Bronchial epithelial cell (primary cell): ENCODE measurements around the gene XRCC6. TPM values are rescaled to one million over a fixed set of nuclear protein-coding genes. Genes with fewer than 3 reads are reported as not detected.

Source experiments
- DNase-seq: peaks from one replicate; pipeline ENCODE4 v3.0.0-alpha.2; 2010; ENCODE audit warnings: low read depth
- FAIRE-seq: peaks from 2 replicates; lab custom pipeline; 2011; peaks lifted over from hg19 to GRCh38; lab: Jason Lieb, UNC
- H3K27me3 ChIP-seq: 2 replicates; pipeline ENCODE4 v1.5.1; 2011; ENCODE audit warnings: low read length; ENCODE audit not compliant: control insufficient read depth, insufficient read depth
- H3K36me3 ChIP-seq: 2 replicates; pipeline ENCODE4 v1.5.1; 2011; ENCODE audit warnings: low read length; ENCODE audit not compliant: control insufficient read depth, insufficient read depth
- H3K4me3 ChIP-seq: 2 replicates; pipeline ENCODE4 v1.5.1; 2011; ENCODE audit warnings: mild to moderate bottlenecking, low read depth, low read length, control low read depth
- CTCF ChIP-seq: IDR thresholded peaks from 2 replicates; pipeline ENCODE4 v1.5.1; 2011; ENCODE audit warnings: mild to moderate bottlenecking, moderate library complexity, low read length, control low read depth, inconsistent platforms; ENCODE audit not compliant: insufficient read depth, severe bottlenecking
- total RNA-seq: library from RNA; depleted of rRNA; stranded (reverse); fragments of >200 nt; gene quantifications from 2 replicates; pipeline ENCODE4 v1.2.1, GENCODE V29; 2014

XRCC6 gene
- total RNA-seq, 1 donor from 2014 or later, result 266 TPM

DNA sequence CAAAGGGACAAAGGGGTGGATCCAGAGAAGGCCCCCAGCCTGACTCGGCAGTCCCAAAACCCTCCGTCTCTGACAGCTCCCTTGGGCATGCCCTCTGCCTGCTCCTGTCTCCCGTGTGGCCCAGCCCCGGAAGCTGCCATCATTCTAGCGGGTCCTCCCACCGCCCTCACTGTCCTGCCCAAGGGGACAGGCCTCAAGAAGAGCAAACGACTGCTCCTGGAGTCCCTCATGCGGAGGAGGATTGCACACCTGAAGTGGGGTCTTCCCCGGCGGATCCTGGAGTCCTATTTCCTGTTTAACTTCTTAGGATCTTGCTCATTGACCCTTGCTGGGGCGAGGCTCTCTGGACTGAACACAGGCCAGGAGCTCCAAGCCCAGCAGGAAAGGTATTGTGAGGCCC, 75.6 kb downstream of the XRCC6 start:
- FAIRE-seq (no peak), DNase-seq (no peak)
- H3K36me3 ChIP-seq, result no peaks in the 10 kb centered on the region
- H3K4me3 ChIP-seq, result no peak overlapping the region
- H3K27me3 ChIP-seq, result no peaks in the 10 kb centered on the region
- TF ChIP-seq CTCF, result no peak

DNA sequence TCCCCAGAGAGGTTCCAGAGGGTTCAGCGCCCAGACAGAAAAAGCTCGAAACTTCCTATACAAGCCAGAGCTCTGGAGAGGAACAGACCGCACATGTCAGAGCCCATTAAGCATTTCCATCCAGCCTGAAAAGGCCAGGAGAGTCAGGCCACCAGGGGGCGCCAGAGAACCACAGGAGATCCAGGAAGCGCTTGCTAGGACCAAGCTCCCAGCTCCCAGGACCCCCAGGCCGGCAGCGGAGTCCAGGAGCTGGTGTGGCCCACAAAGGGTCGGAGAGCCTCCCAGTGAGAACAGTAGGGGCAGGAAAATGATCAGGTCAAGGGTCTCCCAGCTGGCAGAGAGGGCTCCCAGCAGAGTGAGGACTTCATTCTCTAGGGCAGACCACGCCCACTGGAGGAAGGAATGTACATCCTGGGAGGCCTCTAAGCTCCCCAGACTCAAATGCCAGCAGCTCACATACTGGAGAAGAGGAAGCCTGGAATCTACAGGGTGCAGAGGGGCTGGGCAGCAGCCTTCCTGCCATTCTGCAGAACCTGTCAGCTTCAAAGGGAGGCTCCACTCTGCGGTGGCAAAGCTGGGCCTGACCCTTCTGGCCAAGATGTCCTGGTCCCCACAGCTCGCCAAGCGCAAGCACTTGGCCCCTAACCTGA, 76.2 kb downstream of the XRCC6 start:
- no peaks in the 10 kb centered on the region for H3K36me3 ChIP-seq
- H3K27me3 ChIP-seq, result no peaks in the 10 kb centered on the region
- no peak overlapping the region for H3K4me3 ChIP-seq
- DNase-seq (peak; percentile 68), FAIRE-seq (no peak)
- TF ChIP-seq CTCF, result peak; percentile 90

DNA sequence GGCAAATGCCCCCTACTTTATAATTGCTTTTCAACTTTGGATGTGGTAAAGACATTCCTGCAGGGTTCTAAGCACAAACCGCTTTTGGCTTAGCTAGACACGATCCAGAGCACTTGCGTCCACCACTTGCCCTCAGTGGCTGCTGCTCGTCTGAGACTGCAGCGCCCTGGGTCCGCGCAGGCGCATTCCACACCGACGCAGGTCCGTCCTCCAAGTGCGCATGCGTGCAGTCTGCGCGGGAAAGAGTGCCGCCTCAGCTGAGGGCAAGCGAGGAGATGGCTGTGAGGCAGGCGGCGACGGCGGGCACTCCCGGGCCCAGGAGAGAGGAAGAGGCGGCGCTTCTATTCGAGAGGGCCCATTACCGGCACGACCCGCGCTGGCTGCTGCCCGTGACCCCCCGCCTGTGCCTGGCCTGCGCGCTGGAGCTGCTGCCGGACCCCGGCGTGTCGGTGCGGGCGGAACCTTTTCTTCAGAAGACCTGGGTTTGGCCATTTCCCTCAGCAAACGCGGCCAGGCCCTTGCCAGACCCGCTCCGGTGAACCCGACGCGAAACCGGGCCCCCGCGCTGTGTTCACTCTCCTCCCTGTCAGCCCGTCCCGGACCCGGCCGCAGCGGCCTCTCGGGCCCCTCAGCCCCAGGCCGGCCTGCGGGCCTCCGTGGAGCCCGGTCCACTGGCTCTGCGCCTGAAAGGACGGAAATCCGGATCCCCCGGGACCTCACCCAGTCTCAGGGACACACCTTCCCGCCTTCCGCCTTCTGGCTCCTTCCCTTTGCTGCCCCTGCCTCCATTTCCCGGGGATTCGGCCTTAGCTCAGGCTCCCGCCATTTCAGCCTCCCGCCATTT, 78.4 kb downstream of the XRCC6 start, which contains the start of gene MEI1:
TSS of gene MEI1 (plus strand) at position 240 of the 844 bp plus-strand sequence. CDS start at position 276, 36 bp downstream.
- TF ChIP-seq CTCF, result no peak
- Histone ChIP-seq H3K4me3 (no peak within 1 kb of the TSS), H3K27me3 (no peaks in the 10 kb centered on the region), H3K36me3 (no peaks in the 10 kb centered on the region)
- no peak for FAIRE-seq
- DNase-seq, result peak; percentile 52

DNA sequence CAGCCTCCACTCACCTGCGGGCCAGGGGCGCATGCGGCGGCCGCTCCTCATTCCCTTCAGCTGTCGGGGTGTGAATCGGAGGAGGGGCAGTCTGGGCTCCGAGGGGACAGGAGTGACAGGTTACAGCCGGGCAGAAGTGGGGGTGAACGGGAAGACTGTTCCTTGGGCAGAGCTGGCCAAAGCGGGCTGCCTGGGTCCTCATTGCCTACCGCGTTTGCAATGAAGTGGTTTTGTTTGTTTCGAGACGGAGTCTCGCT, 78.9 kb downstream of the XRCC6 start:
- no peak for TF ChIP-seq CTCF
- no peak overlapping the region for H3K4me3 ChIP-seq
- DNase-seq (no peak), FAIRE-seq (no peak)
- no peaks in the 10 kb centered on the region for H3K27me3 ChIP-seq
- H3K36me3 ChIP-seq, result no peaks in the 10 kb centered on the region

- Histone ChIP-seq H3K27me3 (no peaks in the 10 kb centered on the region), H3K4me3 (no peak overlapping the region), H3K36me3 (no peaks in the 10 kb centered on the region)
- no peak for TF ChIP-seq CTCF
- DNase-seq (no peak), FAIRE-seq (no peak)
Measured at GRCh38 chr22:41702763-41703162, 81.7 kb downstream of the XRCC6 start.
